GM18498 (cell line): ENCODE measurements around the gene SNRPF.

Source experiments
- ATAC-seq: cut with Tn5 transposase; IDR thresholded peaks from one replicate; pipeline ENCODE4 v1.9.1; 2021; ENCODE audit warnings: mild to moderate bottlenecking, moderate library complexity; ENCODE audit not compliant: unreplicated experiment

SNRPF gene

GRCh38 chr12:95859344-95859816, 628 bp downstream of the SNRPF start:
- ATAC-seq = peak; percentile 9

DNA sequence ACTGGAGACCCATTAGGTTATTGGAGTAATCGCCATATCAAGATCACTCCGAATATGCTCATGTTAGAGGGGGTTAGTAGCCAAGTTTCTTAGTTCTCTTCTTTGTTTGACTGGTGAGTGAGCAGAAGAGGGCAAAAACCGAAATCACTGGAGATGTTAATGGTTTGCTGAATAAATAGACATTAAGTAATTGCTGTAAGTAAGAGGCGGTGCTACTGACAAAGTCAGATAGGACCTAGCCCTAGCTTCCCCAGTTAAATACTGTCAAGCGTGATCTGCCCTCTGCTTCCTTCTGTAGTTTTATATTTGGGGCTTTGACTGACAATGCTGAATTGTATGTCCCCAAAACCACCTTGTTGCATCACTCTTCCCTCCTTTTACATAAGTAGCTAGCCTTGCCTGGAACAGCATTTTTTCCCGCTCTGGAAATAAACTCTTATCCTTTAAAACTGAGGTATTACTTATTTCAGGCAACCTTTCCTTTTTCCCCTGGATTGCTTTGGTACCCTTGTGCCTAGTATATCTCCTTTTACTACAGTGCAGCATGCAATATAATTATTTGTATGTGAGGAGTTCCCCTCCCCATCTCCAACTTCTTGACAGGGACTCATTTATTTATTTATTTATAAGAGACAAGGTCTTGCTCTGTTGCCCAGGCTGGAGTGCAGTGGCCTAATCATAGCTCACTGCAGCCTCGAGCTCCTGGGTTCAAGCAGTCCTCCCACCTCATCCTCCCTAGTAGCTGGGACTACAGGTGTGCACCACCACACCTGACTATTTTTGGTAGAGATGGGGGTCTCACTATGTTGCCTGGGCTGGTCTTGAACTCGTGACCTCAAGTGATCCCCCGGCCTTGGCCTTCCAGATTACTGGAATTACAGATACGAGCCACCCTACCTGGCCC, 1.4 kb downstream of the SNRPF start:
- ATAC-seq = no peak

- ATAC-seq = no peak
Observed at GRCh38 chr12:95862038-95862437, 3.3 kb downstream of the SNRPF start.

GRCh38 chr12:95863337-95863736, 4.6 kb downstream of the SNRPF start:
- no peak for ATAC-seq

DNA sequence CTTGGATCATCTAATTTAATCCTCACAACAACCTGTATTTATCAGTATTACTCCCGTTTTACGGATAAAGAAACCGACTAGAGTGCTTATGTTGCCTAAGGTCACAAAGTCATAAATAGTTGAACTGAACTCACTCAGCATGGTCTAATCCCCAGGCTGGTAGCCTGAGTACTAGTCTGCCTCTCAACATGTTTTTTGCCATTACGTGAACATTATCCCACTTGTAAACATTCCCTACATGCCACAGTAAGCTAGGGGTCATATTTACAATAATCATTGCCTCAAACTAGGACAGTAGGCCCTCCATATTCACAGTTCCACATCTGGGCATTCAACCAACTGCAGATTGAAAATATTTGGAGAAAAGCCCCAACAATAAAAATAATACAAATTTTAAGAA, 12.1 kb downstream of the SNRPF start:
- no peak for ATAC-seq

GRCh38 chr12:95874452-95874851, 15.7 kb downstream of the SNRPF start:
- ATAC-seq = no peak

GRCh38 chr12:95877622-95878021, 18.9 kb downstream of the SNRPF start:
- no peak for ATAC-seq

DNA sequence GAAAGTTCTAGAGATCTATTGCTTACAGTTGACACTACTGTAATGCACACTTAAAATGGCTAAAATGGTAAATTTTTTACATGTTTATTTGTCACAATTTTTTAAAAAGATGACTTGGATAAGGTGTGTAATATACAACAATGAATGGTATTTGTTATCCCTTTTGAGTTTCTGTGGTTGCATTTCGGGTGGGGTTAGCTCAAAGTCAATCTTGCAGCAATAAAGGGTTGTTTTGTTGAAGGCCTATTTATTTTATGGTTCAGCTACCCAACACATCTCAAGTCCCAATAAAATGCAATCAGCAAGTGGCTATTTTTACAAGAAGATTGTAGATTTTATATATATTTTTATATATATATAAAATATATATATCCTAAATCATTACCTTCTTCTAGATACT, 22.1 kb downstream of the SNRPF start:
- no peak for ATAC-seq

- ATAC-seq = no peak
Observed at GRCh38 chr12:95881331-95881955, 22.7 kb downstream of the SNRPF start.

- ATAC-seq = no peak
Observed at GRCh38 chr12:95882080-95882479, 23.3 kb downstream of the SNRPF start.

DNA sequence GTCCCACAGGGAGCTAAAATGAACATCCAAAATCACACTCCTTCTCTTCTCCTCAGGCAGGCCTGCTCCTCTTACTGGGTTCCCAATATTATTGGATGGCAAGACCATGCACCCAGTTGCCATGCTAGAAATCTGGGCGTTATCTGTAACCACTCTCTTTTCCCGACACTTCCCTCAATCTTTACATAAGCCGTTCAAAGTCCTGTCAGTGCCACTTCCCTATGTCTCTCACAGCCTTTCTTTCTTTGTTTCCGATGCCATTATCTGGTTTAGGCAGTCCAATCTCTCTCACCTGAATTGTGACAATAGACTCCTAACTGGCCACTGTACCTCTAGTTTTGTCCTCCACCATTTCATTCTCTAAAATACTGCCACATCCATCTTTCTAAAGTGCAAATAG, 24.1 kb downstream of the SNRPF start:
- ATAC-seq = no peak

DNA sequence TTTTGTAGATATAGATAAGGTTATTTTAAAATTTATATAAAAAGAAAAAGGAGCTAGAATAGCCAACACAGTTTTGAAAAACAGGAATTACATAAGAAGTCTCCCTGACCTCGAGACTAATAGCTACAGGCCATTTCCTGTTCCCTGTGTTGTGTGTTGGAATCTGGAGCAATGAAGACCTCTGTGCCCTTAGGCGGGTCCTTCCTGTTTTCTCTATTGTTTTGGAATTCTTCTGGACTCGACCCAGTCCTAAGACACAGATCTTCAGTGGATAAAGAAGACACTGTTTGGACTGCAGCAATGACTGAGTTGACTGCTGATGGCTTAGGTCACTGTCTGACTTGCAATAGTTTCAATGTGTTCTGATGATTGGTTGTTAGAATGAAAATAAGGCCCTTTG, 26.2 kb downstream of the SNRPF start:
- ATAC-seq = no peak

DNA sequence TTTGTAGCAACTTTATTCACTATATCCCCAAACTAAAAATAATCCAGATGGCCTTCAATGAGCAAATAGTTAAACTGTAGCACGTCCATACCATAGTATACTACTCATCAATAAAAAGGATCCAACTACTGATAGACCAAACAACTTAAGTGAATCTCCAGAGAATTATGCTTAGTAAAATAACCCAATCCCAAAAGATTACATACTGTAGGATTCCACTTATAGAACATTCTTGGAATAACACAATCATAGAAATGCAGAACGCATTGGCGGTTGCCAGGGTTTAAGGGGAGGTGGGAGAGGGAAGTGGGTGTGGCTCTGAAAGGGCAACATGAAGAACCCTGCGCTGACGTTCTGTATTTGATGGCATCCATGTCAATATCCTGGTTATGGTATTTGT, 28.6 kb downstream of the SNRPF start:
- no peak for ATAC-seq

DNA sequence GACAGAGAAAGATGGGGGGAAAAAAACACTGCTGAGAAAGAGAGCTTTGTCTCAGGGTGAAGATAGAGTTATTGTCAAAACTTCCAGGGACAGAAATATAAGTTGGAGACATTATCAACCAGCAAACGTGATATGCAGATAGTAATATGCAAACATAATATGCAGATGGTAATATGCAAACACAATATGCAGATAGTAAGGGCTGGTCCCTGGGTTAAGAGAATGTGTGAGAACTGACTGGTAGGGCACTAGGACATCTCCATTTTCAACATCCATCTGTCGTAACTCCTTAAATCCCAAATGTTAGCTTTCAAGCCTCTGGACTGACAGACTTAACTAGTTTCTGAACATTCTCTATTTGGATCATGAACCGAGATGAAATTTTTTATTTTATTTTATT, 32.2 kb downstream of the SNRPF start:
- ATAC-seq = no peak

GRCh38 chr12:95896846-95897245, 38.1 kb downstream of the SNRPF start:
- ATAC-seq = no peak

GRCh38 chr12:95898081-95898480, 39.3 kb downstream of the SNRPF start:
- ATAC-seq = no peak

GRCh38 chr12:95908573-95908972, 49.8 kb downstream of the SNRPF start:
- no peak for ATAC-seq

- no peak for ATAC-seq
Observed at GRCh38 chr12:95909871-95910270, 51.1 kb downstream of the SNRPF start.
